HepG2 (cell line): ENCODE data around the gene ENTHD1.

Experiments used
- CTCF ChIP-seq: sonication (generic); formaldehyde crosslinking; IDR thresholded peaks from 2 replicates; pipeline ENCODE4 v1.5.0; 2020; ENCODE audit warnings: mild to moderate bottlenecking, missing genetic modification reagents, moderate library complexity
- HOXA7 ChIP-seq: sonication (generic); formaldehyde crosslinking; IDR thresholded peaks from 2 replicates; pipeline ENCODE4 v1.8.1; 2022; ENCODE audit warnings: mild to moderate bottlenecking, missing genetic modification reagents, moderate library complexity
- ZBTB21 ChIP-seq: sonication (generic); formaldehyde crosslinking; IDR thresholded peaks from 2 replicates; pipeline ENCODE4 v1.4.0; 2020; ENCODE audit warnings: missing genetic modification reagents
- ZKSCAN8 ChIP-seq: IDR thresholded peaks from 2 replicates; pipeline ENCODE4 v1.6.1; 2016; ENCODE audit warnings: borderline replicate concordance, missing genetic modification reagents, missing compliant biosample characterization
- ZNF619 ChIP-seq: sonication (generic); formaldehyde crosslinking; IDR thresholded peaks from 2 replicates; pipeline ENCODE4 v1.4.0; 2020; ENCODE audit warnings: mild to moderate bottlenecking, missing genetic modification reagents
- TF ChIP-seq, protein P1 (sequence below): sonication (generic); formaldehyde crosslinking; IDR thresholded peaks from 2 replicates; pipeline ENCODE4 v1.8.0; 2022; ENCODE audit warnings: mild to moderate bottlenecking, missing genetic modification reagents, borderline replicate concordance

- TF ChIP-seq ZNF619 (CRISPR knock-in tag) (no peak), ZKSCAN8 (CRISPR knock-in tag) (no peak), HOXA7 (no peak), CTCF (CRISPR knock-in tag) (no peak), ZBTB21 (CRISPR knock-in tag) (no peak)
- TF ChIP-seq, protein P1, sequence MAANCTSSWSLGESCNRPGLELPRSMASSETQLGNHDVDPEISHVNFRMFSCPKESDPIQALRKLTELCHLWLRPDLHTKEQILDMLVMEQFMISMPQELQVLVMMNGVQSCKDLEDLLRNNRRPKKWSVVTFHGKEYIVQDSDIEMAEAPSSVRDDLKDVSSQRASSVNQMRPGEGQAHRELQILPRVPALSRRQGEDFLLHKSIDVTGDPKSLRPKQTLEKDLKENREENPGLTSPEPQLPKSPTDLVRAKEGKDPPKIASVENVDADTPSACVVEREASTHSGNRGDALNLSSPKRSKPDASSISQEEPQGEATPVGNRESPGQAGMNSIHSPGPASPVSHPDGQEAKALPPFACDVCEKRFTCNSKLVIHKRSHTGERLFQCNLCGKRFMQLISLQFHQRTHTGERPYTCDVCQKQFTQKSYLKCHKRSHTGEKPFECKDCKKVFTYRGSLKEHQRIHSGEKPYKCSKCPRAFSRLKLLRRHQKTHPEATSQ, result no peak
Observed at GRCh38 chr22:39773976-39774539, 119.5 kb downstream of the ENTHD1 start.
